ENCODE results near the gene IMPDH1.

DNA sequence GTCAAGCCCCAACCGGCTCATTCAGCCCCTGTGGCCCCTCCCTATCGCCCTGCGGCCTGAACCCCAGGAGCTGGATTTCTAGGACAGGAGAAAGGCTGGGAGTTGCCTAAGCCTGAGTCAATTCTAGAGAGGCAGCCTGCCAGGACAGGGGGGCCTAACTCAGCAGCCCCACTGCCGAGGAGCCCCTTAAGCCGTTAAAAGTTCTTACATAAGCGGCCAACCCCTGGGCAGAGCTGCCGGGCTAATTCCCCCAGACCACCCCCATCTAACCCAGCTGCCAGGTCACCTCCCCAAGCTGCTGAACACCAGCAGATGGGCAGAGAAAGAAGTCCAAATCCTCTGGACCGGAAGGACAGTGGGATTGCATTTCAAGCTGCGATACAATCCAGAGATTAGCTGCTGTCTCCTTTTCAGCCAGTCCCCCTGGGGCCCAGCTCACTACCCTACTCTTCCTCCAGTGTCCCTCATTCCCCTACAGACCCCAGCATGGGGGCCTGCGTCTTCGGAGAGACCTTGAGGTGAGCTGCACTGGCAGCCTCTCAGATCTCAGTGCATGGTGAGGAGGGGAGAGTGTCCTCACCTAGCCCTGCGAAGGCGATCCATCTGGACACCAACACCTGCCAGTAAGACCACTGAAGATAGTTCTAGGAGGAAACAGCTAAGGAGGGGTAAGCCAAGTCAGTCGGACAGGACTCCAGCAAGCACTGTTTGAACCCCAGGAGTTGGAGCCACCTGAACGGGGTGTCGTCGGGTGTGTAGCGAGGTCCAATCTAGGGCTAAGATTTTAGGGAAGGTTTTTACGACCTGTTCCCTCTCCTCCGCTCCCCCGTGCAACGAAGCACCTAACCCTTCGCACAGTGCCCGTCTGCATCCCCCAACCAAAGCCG lies 830 bp downstream of the IMPDH1 start:
- TF ChIP-seq, protein P1, sequence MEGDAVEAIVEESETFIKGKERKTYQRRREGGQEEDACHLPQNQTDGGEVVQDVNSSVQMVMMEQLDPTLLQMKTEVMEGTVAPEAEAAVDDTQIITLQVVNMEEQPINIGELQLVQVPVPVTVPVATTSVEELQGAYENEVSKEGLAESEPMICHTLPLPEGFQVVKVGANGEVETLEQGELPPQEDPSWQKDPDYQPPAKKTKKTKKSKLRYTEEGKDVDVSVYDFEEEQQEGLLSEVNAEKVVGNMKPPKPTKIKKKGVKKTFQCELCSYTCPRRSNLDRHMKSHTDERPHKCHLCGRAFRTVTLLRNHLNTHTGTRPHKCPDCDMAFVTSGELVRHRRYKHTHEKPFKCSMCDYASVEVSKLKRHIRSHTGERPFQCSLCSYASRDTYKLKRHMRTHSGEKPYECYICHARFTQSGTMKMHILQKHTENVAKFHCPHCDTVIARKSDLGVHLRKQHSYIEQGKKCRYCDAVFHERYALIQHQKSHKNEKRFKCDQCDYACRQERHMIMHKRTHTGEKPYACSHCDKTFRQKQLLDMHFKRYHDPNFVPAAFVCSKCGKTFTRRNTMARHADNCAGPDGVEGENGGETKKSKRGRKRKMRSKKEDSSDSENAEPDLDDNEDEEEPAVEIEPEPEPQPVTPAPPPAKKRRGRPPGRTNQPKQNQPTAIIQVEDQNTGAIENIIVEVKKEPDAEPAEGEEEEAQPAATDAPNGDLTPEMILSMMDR (conservative IDR thresholded peaks at IDR 0.05) = no peak
- TF ChIP-seq EZH2 (IDR thresholded peaks at IDR 0.05; ENCODE audit: low read depth) = no peak

Measured in PC-9 (cell line).